Body of pancreas (tissue), 4 donors: ENCODE results near the gene TINAGL1. TPM values are rescaled to one million over a fixed set of nuclear protein-coding genes. Genes with fewer than 3 reads are reported as not detected.

Source experiments
- ATAC-seq: fragments of 150-250 bp; one replicate; pipeline ENCODE4 v1.9.1; 2016
- DNase-seq, 4 donors: peaks; one replicate each; pipeline ENCODE4 v3.0.0-alpha.2; 2019
- H3K27ac ChIP-seq, 4 donors: fragments of 200-600 bp; sonication (generic); 1 replicate in 3 of 4; 2 replicates in 1 of 4; pipeline versions ENCODE4 v1.5.1 to v1.6.1; 2016 to 2019; ENCODE audit warnings: mild to moderate bottlenecking in 1 of 4, mixed read lengths in 1 of 4, moderate library complexity in 1 of 4
- H3K27me3 ChIP-seq, 2 donors: fragments of 200-600 bp; sonication (generic); one replicate each; pipeline ENCODE4 v1.6.0; 2016; ENCODE audit warnings: mild to moderate bottlenecking in 1 of 2
- H3K36me3 ChIP-seq, 2 donors: fragments of 200-600 bp; sonication (generic); replicated peaks in 1 of 2; 2 replicates each; pipeline ENCODE4 v1.5.1; 2016; ENCODE audit warnings: low read depth in 2 of 2; ENCODE audit not compliant: insufficient read depth in 1 of 2
- H3K4me1 ChIP-seq: fragments of 200-600 bp; sonication (generic); one replicate; pipeline ENCODE4 v1.6.0; 2016
- H3K4me3 ChIP-seq, 2 donors: fragments of 200-600 bp; sonication (generic); 1 replicate in 1 of 2; 2 replicates in 1 of 2; pipeline ENCODE4 v1.5.1; 2016 to 2019
- H3K9me3 ChIP-seq, 3 donors: fragments of 200-600 bp; sonication (generic); 1 replicate in 2 of 3; 2 replicates in 1 of 3; pipeline ENCODE4 v1.5.1; 2016
- POLR2A ChIP-seq, 3 donors: fragments of 450-650 bp; IDR thresholded peaks; one replicate each; pipeline ENCODE4 v1.6.1; 2016; ENCODE audit warnings: antibody characterized with exemption in 3 of 3, mild to moderate bottlenecking in 2 of 3
- WGBS, 2 donors: methylation state at CpG; one replicate each; pipeline ENCODE4 v1.1.5; 2017; 5-methylcytosine and 5-hydroxymethylcytosine counted together
- intact Hi-C: fragments of 100-400 bp; cut with DNase I; formaldehyde crosslinking; loops from one replicate; pipeline ENCODE4 v1.15.1; 2023
- total RNA-seq, 2 donors: library from RNA; depleted of rRNA; stranded (reverse); fragments of >200 nt; gene quantifications; one replicate each; pipeline ENCODE4 v1.1.0, GENCODE V29; 2016
- TF ChIP-seq, protein P1 (sequence below), 7 experiments: fragments of 450-650 bp in 4 of 7; fragments of 200-600 bp in 3 of 7; sonication (generic) in 3 of 7; IDR thresholded peaks; one replicate each; pipeline ENCODE4 v1.5.1; 2016 to 2019; ENCODE audit warnings: antibody characterized with exemption in 7 of 7

Gene TINAGL1
- total RNA-seq, 2 donors from 2014 or later = 47.2 to 148 TPM

DNA sequence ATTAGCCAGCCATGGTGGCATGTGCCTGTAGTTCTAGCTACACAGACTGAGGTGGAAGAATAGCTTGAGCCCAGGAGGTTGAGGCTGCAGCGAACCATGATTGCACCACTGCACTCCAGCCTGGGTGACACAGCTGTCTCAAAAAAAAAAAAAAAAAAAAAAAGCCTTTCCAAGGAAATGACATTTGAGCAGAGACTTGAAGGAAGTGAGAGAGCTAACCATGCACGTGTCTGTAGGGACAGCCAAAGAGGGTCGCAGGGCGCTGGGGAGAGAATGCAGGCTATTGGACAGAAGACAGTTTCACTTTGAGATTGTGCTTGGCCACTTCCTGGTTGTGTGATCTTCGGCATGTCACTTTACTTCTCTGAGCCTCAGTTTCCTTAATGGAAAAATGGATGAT lies 48.0 kb downstream of the TINAGL1 start:
- TF ChIP-seq POLR2A (IDR thresholded peaks at IDR 0.05) = no peak
- TF ChIP-seq, protein P1, sequence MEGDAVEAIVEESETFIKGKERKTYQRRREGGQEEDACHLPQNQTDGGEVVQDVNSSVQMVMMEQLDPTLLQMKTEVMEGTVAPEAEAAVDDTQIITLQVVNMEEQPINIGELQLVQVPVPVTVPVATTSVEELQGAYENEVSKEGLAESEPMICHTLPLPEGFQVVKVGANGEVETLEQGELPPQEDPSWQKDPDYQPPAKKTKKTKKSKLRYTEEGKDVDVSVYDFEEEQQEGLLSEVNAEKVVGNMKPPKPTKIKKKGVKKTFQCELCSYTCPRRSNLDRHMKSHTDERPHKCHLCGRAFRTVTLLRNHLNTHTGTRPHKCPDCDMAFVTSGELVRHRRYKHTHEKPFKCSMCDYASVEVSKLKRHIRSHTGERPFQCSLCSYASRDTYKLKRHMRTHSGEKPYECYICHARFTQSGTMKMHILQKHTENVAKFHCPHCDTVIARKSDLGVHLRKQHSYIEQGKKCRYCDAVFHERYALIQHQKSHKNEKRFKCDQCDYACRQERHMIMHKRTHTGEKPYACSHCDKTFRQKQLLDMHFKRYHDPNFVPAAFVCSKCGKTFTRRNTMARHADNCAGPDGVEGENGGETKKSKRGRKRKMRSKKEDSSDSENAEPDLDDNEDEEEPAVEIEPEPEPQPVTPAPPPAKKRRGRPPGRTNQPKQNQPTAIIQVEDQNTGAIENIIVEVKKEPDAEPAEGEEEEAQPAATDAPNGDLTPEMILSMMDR (IDR thresholded peaks at IDR 0.05) = no peak
- DNase-seq (no peak), ATAC-seq (no peak)
- Histone ChIP-seq H3K4me3 (no peak overlapping the region), H3K9me3 (no peaks in the 10 kb centered on the region), H3K27me3 (no peaks in the 10 kb centered on the region), H3K4me1 (peaks cover 25% of the 10 kb centered on the region), H3K36me3 (no peaks in the 10 kb centered on the region), H3K27ac (no peak overlapping the region)
- intact Hi-C loops = no loop called here
- 73 to 86% methylated on average over 5 of the region's 5 CpGs for WGBS, 2 donors

DNA sequence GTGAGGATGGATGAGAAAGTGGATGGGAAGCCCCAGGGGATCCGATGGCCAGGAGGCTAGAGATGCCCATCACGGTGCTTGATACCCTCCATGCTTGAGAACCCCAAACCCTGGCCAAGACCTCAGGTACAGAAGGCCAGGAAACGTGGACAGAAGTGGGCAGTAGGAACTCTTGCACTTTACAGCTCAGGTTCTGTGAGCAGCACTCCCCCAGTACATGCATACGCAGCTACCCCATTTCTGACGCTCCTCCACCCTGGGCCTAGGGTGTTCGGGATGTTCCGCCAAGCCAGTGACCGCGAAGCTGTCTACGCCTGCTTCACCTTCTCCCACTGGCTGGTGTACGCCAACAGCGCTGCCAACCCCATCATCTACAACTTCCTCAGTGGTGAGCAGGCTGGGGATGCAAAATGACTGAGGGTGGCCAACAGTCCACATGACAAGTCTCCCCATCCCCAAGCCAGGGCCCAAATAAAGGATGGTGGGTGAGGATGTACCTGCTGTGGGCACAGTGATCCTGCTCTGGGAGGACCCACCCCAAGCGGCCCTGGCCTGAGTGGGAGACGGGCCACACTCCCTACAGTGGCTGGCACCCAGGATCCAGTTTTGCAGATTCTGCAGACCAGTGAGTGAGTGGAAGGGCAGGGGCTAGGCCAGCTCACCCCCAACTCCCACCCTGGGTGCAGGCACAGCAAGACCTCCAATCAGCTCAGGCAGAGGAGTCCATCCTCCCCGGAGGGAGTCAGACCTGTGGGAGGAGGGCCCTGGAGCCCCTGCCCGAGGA lies 48.6 kb downstream of the TINAGL1 start:
- no peak overlapping the region for H3K27ac ChIP-seq

DNA sequence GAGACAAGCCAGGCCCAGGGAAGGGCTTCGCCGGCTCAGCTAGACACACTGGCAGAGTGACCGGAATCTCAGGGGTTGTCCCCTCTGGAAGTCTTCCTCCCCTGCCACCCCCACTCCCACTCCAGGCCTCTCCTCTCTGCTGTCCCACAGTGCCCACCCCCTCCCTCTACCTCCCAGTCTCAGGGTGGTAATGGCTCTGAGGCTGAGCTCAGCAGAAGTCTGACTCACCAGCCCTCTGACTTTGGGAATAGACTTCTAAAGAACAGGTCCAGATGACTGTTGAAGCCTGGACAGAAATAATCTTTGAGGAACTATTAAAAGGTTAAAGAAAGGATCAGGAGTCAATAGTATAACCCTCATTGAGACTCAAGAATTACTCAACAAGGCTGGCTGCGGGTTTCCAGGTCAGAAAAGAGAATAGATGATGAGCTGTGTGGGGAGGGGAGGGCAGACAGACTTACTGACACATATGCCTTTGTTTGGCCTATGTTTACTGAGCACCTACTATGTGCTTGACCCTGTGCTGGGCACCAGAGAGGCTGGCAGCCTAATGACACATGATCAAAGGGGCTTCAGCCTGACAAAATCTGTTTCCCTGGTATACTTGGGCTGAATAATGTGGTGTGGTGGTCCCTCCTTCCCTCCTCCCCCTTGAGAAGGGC lies 49.4 kb downstream of the TINAGL1 start:
- Histone ChIP-seq H3K27me3 (no peaks in the 10 kb centered on the region), H3K27ac (no peak overlapping the region), H3K9me3 (no peaks in the 10 kb centered on the region), H3K4me3 (no peak overlapping the region), H3K36me3 (peaks cover 0 to 6% of the 10 kb centered on the region in 2 donors), H3K4me1 (peaks cover 25% of the 10 kb centered on the region)
- TF ChIP-seq, protein P1 (IDR thresholded peaks at IDR 0.05) = no peak
- no peak for TF ChIP-seq POLR2A (IDR thresholded peaks at IDR 0.05)
- WGBS, 2 donors = 67 to 86% methylated on average over 1 to 4 of the region's 4 CpGs
- no peak for DNase-seq
- ATAC-seq = no peak
- intact Hi-C loops = no loop called here

More for the DNA sequence above, 48.6 kb downstream of the TINAGL1 start:
- Histone ChIP-seq H3K4me3 (no peak overlapping the region), H3K36me3 (peaks cover 0 to 2% of the 10 kb centered on the region in 2 donors), H3K9me3 (no peaks in the 10 kb centered on the region), H3K4me1 (peaks cover 25% of the 10 kb centered on the region), H3K27me3 (no peaks in the 10 kb centered on the region)
- TF ChIP-seq POLR2A (IDR thresholded peaks at IDR 0.05) = no peak
- TF ChIP-seq, protein P1 (IDR thresholded peaks at IDR 0.05) = no peak
- DNase-seq (no peak), ATAC-seq (no peak)
- WGBS, 2 donors = 91 to 94% methylated on average over 10 to 16 of the region's 16 CpGs
- intact Hi-C loops = no loop called here

DNA sequence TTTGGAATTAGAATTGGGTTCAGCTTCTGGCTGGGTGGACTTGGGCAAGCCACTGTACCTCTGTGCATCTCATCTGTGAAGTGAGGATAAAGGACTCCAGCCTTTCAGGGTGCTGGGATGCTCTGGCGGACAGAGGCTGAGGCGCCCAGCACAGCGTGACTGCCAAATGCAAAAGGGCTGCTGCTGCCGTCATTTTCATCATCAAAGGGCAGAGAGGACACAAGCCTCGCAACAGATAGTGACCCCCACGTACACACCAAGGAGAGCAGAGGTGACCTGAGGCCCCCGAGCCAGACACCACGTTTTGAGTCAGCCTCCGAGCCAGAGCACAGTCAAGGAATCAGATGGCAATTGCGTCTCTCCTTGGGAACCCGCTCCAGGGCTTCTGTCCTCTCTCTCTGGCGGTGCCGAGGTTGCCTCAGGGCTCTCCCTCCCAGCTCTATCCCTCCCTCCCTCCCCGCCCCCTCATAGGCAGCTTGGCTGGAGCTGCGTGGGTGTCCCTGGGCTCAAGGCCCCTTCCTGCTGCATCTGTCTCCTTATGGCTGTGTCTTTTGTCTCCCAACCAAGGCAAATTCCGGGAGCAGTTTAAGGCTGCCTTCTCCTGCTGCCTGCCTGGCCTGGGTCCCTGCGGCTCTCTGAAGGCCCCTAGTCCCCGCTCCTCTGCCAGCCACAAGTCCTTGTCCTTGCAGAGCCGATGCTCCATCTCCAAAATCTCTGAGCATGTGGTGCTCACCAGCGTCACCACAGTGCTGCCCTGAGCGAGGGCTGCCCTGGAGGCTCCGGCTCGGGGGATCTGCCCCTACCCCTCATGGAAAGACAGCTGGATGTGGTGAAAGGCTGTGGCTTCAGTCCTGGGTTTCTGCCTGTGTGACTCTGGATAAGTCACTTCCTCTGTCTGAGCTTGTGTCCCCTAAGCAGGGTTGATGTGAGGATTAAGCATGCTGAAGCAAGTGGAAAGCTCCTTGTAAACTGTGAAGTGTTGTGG lies 50.2 kb downstream of the TINAGL1 start:
- Histone ChIP-seq H3K9me3 (no peaks in the 10 kb centered on the region), H3K4me1 (peaks cover 25% of the 10 kb centered on the region), H3K27ac (peak overlapping the region; percentile 56 to 78 (median 72)), H3K27me3 (no peaks in the 10 kb centered on the region), H3K36me3 (peaks cover 0 to 13% of the 10 kb centered on the region in 2 donors), H3K4me3 (no peak overlapping the region)
- WGBS, 2 donors = 78 to 80% methylated on average over 16 to 23 of the region's 23 CpGs
- ATAC-seq (no peak), DNase-seq (peak in 1 of 4 donors; percentile 22)
- TF ChIP-seq, protein P1 (IDR thresholded peaks at IDR 0.05) = no peak
- TF ChIP-seq POLR2A (IDR thresholded peaks at IDR 0.05) = no peak
- intact Hi-C loops = no loop called here
